VCaP (cell line): ENCODE results near the gene FAM216A.

ENCODE experiments used
- H3K27ac ChIP-seq: fragments of 450-650 bp; 2 replicates; pipeline ENCODE4 v1.5.1; 2017
- CTCF ChIP-seq: fragments of 450-650 bp; conservative IDR thresholded peaks from 2 replicates; pipeline ENCODE4 v1.5.1; 2017; ENCODE audit warnings: mild to moderate bottlenecking, moderate library complexity

The FAM216A gene

DNA sequence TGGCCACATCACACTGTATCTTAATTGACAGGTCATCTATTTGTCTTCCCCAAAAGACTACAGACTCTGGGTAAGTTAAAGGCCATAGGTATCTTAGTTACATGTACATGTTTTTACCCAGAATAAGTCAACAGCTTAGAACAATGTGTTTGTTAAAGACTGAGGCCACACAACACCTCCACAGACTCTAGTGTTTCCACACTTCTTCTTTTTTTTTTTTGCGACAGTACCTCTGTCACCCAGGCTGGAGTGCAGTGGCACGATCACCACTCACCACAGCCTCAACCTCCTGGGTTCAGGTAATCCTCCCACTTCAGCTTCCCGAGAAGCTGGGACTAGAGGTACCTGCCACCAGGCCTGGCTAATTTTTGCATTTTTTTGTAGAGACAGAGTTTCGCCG, 1.9 kb upstream of the FAM216A start:
- no peak for TF ChIP-seq CTCF
- H3K27ac ChIP-seq, result peak overlapping the region; percentile 99

GRCh38 chr12:110467847-110468213, 815 bp upstream of the FAM216A start:
- peak overlapping the region; percentile 99 for H3K27ac ChIP-seq
- no peak for TF ChIP-seq CTCF

GRCh38 chr12:110475426-110475825, 6.8 kb downstream of the FAM216A start:
- H3K27ac ChIP-seq, result no peak overlapping the region
- no peak for TF ChIP-seq CTCF

GRCh38 chr12:110498984-110499706, 30.5 kb downstream of the FAM216A start:
- H3K27ac ChIP-seq, result no peak overlapping the region
- no peak for TF ChIP-seq CTCF

DNA sequence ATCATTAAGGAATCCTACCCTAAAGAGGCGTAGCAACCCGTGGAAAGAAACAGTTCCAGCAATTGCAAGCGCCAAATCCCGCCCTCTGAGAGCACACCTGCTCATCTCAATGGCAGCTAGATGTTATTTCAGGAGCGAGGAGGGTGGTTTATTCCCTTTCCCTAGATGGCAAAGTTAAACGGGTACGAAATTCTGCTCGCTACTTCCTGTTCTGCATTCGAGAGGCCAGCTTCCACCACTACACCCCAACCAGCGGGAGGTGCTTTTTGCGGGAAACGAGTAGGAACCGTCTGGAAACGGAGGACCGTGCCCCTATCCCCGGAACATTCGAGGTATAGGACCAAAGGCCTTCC, 32.7 kb downstream of the FAM216A start:
- no peak for TF ChIP-seq CTCF
- H3K27ac ChIP-seq, result peak overlapping the region; percentile 88

DNA sequence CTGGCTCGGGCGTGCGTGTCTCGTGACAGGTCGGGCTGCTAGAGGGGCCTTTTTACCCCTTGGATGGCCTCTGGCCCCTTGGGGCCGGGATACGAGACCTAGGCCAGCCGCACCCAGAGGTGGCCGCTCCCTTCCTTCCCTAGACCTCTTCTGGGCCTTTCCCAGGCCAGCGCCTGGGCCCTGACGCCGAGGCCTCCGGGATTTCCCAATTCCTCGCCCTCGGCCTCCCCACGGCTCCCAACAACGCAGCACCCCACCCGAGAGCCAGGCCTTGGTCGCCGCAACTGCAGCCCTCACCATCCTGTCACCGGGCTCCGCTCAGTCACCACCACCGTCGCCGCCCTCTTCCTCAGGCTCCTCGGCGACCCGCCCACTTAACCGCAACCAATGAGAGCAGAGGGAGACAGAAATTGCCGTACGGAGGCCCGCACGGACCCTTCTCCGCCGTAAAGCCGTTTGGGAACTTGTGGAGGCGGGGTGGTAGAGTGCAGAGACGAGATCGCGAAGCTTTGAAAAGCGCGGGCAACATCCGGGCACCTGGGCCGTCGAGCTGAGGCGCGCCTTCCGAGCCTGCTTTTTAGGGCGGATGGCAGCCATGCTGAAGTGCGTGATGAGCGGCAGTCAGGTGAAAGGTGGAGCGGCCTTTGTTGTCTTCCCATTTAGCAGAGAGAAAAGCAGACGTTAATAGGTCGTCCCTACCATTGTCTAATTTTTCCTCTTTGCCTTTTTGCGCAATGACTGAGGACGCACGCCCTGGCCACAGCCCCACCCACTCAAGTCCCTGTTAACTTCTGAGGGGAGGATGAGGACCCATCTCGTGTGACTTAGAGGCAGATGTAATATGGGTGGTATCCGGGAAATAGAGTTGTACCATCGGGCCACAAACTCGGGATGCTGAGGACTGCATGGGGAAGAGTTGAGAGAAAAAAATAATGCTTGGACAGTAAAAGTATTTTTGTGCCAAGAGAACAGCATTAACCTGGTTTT, 33.4 kb downstream of the FAM216A start, which contains the start of the genes RAD9B and VPS29:
Gene RAD9B (plus strand): TSS at position 580 of the 987 bp plus-strand sequence. CDS start 7 bp downstream, at position 587.
Gene VPS29 (minus strand): TSS at position 360 of the 987 bp plus-strand sequence. CDS start 60 bp downstream, at position 300.
- TF ChIP-seq CTCF, result no peak

DNA sequence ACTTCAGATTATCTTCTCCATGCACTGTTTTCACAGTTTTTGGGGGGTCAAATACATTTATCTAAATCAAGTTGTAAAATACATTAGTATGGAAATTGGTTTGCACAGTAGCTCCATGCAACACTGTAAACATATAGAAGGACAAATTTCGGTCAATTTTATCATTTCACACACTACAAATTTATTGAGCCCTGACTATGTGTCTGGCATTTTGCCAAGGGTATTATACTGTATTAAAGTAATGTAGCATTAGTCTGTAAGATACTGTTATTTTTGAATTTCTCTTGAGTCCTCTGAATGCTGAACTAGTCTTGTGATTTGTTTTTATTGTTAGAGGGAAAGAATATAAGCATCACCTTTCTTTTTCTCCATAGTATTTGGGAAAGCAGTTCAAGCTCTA, 34.8 kb downstream of the FAM216A start:
- no peak for TF ChIP-seq CTCF

More for the DNA sequence above, 33.4 kb downstream of the FAM216A start, which contains the start of the genes RAD9B and VPS29:
- H3K27ac ChIP-seq, result peak within 1 kb of the TSS; percentile 88

More for the DNA sequence above, 34.8 kb downstream of the FAM216A start:
- no peak overlapping the region for H3K27ac ChIP-seq
